GM21786 (cell line): ENCODE results near the gene FBRSL1.

Experiments used
- ATAC-seq: cut with Tn5 transposase; IDR thresholded peaks from one replicate; pipeline ENCODE4 v1.9.1; 2021; ENCODE audit not compliant: unreplicated experiment

The FBRSL1 gene

DNA sequence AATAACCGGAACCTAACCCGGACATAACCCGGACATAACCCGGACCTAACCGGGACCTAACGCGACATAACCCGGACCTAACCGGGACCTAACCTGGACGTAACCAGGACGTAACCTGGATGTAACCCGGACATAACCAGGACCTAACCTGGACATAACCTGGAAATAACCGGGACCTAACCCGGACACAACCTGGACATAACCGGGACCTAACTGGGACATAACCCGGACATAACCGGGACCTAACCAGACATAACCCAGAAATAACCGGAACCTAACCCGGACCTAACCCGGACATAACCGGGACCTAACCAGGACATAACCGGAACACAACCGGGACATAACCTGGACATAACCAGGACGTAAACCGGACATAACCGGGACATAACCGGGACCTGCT is 6.7 kb upstream of the FBRSL1 start:
- no peak for ATAC-seq

DNA sequence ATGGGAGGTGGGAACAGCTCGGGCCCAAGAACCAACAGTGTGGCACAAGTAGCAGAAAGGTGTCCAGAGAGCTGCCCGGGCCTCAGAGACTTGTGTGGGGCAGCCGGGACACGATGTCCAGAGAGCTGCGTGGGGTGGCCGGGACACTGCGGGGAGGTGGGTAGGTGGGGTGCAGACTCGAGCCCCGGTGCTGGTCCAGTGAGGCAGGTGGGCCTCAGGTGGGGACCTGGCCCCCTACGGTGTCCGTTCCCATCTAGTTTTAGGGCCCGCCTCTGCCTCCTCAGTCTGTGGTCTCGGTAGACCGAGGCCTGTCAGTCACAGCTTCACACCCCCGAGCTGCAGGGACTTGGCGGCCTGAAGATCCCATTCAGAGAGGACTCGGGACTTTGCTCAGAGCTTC is 6.3 kb upstream of the FBRSL1 start:
- no peak for ATAC-seq

DNA sequence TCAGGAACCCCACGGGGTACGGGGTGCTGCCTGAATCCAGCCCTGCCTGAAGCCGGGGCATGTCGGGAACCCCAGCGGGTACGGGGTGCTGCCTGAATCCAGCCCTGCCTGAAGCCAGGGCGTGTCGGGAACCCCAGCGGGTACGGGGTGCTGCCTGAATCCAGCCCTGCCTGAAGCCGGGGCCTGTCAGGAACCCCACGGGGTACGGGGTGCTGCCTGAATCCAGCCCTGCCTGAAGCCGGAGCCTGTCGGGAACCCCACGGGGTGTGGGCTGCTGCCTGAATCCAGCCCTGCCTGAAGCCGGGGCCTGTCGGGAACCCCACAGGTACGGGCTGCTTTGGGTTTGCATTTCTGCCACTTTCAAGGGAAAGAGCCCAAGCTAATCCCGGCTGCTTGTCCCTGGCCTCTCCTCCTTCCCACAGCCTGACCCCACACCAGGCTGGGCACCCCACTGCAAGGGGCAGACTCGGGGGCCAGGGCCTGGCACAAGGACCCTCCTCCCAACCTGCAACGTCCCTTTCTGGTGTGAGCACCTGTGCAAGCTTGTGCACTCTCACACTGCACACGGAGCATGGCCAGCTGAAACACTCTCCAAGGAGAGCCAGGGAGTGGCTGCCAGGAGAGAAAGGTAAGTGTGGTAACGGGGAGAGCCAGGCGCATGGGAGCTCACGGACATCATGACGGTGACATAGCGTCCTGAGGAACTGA is 5.6 kb upstream of the FBRSL1 start:
- no peak for ATAC-seq

DNA sequence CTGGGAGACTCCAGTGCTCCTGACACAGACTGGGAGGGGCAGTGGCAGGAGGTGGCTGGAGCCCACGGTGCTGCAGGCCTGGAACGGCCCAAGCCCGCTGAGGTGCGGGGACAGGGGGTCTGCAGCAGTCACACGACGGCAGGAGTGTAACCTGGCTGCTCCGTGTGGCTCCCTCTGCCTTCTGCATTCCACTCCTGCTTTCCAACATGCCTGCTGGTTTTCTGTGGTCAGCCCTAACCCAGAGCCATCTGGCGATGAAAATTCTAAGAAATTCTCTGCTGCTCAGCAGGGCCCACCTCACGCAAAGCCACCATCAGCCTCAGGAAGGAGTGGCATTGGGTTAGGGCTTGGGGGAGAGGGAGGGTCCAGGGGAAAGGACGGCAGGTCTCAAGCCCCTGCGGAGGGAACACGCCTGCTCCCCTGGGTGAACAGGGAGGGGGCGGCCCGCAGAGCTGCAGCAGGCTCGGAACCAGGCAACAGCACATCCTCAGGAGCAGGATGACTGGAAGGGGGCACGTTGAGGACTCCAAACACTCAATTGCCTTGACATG is 5.0 kb upstream of the FBRSL1 start:
- no peak for ATAC-seq

DNA sequence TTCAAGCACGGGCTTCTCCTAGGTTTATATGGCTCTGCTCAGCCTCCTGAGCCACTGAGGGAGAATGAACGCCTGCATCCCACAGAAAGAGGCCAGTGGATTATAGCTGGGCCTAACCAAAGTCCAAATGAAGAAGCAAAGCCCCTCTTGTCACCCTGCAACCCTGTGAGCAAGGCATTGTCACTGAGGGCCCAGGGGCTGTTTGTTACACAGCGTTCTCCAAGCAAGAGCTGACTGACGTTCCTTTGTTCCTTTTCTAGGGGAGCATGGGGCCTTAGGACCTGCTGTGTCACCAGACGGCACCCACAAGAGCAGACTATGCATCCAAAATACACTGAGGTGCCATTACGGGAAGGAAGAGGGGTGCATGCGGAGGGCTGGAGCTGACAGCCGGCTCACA is 4.3 kb upstream of the FBRSL1 start:
- ATAC-seq = no peak

DNA sequence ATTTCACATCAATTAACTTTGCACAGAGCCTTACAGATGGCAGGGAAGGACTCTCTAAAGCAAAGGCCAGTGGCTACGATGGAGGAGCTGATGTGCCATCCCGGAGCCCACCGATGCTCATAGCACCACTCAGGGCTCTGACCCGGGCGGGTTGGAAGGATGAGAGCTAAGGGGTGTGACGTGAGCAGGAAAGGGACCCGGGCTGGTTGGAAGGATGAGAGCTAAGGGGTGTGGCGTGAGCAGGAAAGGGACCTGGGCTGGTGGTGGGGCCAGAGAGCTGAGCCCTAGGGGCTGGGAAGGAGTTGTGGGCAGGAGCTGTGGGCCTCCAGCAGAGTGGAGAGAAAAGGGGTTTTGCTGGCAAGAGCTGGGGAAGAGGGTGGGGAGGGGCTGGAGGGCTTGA is 3.8 kb upstream of the FBRSL1 start:
- ATAC-seq = no peak

DNA sequence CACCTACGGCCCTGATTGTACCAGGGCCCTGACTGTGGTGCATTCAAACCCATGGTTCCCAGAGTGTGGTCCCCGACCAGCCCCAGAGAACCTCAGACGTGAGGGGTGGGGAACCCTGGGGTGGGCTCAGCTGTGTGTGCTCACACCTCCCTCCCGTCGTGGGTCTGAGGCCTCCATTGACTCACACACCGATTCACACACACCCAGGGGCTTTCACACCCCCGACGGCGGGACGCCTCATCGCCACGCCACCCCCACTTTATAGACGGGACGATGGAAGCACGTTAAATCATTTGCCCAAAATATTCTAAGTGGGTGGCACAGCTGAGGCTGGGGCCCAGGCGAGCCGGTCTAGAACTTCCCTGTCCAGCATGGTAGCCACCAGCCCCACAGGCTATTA is 3.4 kb upstream of the FBRSL1 start:
- ATAC-seq = no peak

DNA sequence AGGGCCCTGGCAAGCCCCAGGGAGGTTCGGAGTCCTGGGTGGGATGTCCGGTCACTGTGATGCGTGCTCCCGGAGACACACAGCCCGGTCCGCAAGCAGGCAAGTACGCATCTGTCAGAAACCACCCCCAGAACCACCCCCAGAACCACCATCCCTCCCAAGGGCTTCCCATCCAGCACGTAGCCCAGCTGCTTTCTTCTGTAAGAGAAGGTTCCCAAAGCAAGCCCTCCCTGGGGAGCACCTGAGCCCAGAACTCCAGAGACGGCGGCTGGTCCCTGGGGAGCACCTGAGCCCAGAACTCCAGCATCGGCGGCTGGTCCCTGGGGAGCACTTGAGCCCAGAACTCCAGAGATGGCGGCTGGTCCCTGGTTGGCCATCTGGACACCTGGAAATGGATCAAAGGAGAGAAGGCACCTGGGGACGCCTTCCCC is 2.6 kb upstream of the FBRSL1 start:
- ATAC-seq = no peak

DNA sequence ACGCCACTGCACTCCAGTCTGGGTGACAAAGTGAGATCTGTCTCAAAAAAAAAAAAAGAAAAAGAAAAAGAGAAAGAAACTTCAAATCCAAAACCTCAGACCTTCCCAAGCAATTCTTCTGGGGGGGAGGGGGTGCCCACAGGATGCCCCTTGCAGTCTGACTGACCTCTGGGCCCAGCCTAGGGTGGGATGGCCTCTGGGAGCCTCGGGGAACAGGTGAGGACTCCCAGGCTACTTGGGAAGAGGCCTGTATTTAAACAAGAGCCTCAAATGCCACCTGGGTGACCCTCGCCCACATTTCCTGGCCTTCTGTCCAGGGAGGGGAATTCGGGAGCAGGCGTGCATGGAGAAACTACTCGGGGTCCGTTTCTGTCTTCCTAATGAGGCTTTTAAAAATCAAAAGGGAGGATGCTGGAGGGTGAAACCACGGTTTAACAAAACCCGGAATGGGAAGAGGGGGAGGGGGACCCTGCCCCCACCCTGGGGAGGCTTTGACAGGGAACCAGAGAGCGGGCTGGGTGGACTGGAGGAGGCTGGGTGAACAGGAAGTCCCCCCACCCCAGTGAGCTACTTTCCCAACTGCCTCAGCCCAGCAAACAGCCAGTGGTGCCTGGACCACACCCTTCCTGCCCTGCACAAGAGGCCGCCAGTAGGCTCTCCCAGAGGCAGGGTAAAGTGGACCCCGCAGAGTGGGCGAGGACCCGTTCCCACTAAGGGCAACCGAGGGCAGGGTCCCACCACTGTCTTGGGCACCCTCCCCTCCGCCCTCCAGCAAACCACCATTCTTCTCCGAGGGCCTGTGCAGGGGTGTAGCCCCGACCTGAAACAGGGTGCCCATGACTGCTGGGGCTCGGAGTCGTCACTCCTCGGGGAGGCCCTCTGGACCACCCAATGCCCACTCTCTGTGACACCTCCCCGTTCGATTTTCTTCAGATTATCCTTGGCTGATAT is 1.5 kb upstream of the FBRSL1 start:
- ATAC-seq = no peak

DNA sequence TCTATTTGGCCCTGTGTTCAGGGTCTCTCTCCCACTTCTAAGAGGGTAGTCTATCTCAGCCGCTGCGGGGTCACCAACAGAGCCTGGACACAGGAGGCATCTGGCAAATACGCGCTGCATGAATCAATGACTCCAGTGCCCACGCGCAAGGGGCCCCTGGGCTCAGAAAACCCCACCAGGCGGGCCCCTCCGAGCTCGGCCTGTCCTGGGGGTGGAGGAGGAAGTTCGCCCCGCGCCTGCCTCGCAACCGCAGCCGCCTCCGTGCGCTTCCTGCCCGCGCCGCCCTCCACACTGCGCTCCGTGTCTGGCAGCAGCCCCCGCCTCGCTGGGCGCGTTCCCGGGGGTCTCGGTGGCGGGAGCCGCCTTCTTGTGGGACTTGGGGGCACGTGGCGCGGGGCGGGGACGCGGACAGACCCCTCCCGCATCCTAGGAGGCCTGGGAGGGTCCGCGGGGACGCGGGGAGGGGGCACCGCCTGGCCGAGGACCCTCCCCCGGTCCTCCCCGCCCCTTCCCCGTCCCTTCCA is 811 bp upstream of the FBRSL1 start:
- no peak for ATAC-seq

DNA sequence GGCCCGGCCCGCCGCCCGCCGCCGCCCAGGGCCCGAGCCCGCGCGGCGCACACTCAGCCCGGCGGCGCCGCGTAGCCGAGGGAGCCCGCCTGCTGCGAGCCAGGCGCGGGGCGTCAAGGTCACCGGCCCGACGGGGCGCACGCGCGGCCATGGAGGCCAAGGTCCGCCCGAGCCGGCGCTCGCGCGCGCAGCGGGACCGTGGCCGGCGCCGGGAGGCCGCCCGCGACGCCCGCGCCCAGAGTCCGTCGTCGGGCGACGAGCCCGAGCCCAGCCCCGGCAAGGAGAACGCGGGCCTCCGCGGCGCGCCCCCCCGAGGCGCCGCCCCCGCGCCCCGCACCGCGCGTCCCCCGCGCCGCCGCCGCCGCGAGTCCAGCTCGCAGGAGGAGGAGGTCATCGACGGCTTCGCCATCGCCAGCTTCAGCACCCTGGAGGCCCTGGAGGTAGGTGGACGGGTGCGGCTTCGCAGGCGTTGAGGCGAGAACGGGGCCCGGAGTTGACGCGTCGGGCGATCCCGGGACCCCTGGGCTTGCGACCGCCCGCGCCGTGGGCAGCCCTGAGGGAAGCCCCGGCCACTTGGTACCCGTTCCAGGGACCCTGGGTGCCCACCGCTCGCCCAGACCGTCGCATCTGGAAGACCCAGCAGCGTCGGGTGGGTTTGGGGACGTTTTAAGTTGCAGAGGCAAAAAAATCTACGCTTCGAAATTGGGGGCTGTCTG is 629 bp downstream of the FBRSL1 start:
- ATAC-seq = no peak

DNA sequence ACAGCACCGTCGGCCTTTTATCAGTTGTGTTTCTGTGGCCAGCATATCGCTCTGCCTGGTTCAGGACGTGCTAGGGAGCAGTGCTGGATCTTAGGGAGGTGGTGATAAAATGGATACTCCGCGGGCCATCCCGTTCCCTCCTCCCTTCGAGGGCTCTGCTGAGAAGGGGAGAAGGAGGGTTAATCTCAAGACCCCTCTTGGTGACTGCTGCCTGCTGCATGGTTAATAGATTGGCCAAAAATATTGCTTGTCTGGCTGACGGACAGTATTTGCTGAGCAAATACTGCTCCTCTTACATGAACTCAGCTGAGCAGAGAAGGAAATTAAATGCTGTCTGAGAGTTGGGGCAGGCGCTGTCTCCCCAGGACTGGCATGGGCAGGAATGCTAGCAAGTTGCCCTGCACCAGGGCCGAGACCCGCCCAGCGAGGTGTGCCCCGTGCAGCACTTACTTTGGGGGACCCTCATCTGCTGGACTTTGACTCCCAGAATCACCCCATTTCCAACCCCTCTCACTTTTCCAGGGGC is 1.2 kb downstream of the FBRSL1 start:
- no peak for ATAC-seq

DNA sequence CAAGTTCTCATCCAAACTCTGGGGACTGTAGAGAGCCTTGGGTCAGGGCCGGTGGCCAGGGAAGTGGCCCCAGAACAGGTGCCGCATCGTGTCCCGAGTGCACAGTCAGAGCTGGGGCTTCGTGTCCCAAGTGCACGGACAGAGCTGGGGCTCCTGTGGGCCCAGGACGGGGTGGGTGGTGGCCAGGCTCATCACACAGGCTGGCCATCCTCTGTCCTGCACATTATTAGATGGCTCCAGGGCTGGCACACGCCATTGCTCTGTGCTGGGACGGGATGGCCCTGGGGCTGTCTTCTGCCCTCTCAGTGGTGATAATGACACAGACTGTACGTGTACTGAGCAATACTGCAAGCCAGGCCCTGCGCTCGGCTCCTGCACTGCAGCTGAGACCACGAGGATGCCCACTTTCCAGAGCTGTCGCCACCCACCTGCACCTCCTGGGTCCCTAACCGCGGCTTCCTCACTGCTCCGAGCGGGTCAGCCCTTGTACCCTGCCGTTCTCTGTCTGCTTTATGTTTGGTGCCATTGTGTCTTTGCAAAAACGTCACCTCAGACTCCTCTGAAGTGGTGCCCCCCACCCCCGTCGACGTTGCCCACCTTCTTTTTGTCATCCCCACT is 1.9 kb downstream of the FBRSL1 start:
- no peak for ATAC-seq

DNA sequence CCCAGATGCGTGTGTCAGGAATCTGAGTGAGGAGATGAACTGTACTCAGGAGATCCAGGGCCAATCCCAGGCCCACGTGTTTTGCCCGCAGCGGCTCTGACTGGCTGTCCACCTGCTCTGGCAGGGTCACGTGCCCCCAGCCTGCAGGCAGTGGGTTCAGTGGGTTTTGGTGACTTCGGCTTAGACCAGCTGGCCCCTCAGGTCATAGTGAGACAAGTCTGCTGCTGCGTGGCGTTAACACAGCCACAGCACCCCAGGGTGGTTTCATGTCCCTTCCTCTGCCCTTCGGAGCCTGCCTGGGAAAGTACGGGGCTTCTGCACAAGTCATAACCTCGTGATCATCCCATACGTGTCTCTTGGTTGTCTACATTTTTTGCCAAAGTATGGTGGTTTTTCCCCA is 2.6 kb downstream of the FBRSL1 start:
- ATAC-seq = no peak

DNA sequence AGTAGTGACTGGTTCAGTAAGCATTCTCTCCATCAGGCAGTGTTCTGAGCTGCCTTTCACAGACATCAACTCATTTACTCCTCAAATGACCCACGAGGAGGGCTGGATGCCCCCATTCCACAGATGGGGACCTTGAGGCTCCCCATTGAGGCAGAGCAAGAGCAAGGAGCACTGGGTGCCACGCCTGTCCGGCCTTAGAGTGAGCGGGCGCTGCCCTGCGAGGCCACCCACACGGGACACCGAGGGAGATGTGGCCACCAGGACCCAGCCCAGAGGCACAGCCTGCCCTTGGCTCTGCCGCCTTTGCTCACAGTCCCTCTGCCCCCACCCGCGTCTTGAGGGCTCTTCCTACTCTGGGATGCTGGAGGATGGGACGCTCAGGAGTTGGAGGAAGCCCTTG is 3.0 kb downstream of the FBRSL1 start:
- no peak for ATAC-seq

DNA sequence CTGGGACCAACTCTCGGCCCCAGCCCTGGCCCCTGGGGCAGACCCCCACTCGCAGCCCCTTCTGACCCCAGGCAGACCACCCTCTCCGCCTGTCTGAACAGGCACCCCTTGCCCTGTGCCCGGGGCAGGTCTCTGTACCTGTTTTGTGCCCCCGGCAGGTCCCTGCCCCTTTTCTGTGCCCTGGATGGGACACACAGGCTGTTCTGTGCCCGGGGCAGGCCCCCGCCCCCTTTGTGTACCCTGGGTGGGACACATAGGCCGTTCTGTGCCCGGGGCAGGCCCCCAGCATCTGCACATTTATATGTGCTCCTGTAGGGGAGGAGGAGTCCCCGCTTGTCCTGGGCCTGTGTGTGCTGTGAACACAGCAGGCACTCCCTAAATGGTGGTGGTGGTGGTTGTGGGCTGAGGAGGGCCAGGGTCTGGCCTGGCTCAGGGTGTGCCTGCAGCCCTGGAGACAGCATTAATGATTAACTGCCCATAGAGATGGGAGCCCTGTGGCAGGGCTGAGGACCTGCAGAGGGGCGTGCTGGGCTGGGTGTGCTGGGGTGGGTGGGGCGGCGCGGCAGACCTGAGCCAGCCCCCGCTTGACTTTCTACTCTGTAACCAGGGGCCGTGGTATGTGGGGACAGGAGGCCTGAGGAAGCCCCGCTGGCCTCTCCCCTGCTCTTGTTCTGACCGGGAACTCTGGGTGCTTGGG is 3.7 kb downstream of the FBRSL1 start:
- no peak for ATAC-seq

DNA sequence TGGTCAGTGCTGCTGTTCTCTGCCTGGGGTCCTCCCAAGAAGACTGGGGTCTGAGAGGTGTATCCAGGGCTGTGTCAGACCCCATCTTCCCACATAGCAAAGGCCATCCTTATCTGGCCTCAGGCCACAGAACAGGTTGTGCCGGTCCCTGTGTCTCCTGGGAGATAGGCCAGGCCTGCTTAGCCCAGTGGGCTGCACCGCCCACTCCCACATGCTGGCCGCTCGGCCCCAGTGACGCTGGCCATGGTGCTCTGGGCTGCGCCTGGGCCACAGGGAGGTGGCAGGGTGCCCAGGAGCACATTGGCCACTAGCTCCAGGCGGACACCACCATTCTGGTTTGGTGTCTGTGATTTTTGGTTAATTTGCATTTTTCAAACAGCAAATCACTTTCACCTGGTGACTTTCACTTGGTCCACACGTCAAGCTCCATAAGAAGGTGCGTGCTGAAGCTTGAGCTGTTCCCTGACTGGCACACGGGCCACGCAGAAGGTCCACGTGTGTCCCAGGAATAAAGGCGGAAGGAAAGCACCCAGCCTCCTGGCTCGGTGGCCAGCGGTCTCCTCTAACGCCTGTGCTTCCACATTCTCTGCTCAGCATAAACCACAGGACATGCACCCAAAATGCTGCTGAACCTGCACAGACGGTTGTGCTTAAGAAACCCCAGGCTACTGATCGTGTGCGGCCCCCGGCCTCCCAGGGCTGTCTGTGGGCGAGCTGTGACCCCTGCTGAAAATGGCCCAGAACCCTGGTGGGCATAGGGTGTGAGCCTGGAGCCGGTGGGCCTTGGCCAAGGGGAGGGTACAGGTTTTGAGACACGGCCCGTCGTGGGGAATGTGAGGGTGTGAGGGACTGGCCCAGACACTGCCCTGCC is 4.6 kb downstream of the FBRSL1 start:
- ATAC-seq = no peak

DNA sequence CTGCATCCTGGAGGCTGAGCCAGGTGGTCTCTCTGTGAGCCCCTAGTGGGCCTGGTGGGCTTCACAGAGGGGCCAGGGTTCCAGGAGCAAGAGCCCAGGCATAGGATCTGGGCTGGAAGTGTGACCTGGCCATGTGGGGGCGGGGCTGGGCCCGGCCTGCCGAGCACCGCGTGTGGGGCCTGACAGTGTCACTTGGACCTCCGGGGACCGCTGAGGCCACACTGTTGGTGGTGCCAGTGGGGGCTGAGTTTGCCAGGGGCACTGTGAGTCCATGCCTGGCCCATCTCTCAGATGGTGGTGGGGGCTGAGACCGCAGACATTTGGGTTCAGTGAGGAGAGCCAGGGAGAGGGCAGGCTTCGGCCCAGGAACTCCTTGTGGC is 5.2 kb downstream of the FBRSL1 start:
- no peak for ATAC-seq
